T-helper 1 cell (primary cell): Measurements from ENCODE around the gene RPL27.

Source experiments
- DNase-seq, 5 donors: peaks; one replicate each; pipeline ENCODE4 v3.0.0-alpha.2; 2012 to 2020

The RPL27 gene

DNA sequence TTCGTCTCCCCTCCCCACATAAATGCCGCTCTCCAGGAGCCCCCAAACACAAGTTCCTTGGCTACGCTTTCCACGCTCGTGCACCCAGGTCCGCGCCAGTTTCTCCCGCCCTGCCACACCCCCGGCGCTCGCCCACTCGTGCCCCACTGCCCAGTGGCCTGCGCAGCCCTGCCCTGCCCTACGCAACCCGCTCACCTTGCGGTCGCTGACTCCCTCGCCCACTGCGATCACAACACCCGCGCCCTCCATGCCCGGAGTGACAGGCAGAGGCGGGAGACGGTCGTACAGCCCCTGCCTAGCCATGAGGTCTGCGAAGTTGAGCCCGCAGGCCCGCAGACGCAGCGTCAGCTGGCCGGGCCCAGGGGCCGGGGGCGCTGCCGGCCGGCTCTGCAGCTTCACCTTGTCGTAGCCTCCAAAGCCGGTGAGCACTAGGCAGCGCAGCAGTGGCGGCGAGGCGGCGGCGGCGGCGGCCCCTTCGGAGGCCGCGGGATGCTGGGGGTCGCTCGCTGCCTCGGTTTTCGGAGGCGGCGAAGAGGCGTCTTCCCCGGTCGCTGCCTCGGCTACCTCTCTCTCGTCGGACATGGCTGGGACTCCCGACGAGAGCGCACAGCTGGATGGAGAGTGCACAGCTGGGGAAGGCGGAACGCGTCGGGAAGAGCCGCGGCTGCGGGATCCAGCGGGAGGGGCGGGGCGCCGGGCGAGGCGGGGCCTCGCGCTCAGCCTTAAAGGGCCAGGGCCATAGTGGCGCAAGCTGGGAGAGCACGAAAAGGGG, 23.7 kb downstream of the RPL27 start, which contains the start of gene VAT1:
VAT1 (minus strand) TSS at position 645 of the 772 bp plus-strand sequence; CDS start at position 582, 63 bp downstream.
- peak; percentile 38 to 66 (median 59) for DNase-seq

DNA sequence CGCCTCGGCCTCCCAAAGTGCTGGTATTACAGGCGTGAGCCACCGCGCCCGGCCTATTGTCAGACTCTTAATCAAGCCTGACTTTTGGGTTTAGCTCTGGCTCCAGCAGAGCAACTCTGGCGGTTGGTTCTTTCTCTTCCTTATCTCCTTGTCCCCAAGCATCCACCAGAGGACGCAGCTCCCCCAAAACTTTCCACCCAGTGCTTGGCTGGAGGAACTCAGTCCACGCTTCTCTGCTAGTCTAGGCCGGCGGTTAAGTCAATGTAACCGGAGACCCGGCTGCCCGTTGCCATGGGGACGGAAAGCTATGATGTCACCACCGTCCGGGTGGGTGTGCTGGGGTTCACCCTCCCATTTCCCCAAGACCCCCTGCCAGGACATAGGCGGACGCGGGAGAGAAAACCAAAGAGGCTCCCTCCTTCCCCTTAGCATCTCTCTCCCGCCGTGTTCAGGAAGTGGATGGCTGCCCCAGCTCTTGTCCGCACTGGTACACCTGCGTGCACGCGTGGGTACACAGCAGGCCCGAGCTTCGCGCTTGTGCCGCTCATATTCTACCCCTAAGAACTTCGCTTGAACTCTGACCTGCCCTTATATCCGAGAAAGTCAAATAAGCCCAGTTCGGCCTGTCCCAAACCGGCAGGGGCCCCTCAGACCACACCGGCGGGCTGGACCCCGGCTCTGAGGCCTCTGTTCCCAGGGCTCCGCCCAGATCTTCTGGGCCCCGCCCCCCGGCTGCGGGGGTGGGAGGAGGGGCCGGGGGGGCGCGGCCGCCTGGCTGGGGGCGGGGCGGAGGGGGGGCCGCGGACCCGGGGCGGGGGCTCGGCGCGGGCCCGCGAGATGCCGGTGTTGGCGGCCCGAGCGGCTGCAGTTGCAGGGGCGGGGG, 26.4 kb downstream of the RPL27 start, which contains the start of gene RND2:
RND2 (plus strand) TSS at position 825 of the 883 bp plus-strand sequence. CDS start 117 bp downstream, outside the sequence.
- DNase-seq: peak; percentile 51 to 77 (median 73)

DNA sequence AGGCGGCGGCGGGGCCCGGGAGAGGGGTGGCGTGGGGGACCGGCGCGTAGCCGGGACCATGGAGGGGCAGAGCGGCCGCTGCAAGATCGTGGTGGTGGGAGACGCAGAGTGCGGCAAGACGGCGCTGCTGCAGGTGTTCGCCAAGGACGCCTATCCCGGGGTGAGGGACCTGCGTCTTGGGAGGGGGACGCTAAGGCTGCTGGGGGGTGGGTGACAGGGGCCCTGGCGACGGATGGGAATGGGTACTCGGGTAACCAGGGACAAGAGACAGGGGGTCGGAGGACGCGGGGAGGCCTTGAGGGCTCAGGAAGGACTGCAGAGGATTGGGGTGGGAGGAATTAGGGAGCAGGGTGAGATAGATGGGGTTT, 27.1 kb downstream of the RPL27 start:
- no peak for DNase-seq

DNA sequence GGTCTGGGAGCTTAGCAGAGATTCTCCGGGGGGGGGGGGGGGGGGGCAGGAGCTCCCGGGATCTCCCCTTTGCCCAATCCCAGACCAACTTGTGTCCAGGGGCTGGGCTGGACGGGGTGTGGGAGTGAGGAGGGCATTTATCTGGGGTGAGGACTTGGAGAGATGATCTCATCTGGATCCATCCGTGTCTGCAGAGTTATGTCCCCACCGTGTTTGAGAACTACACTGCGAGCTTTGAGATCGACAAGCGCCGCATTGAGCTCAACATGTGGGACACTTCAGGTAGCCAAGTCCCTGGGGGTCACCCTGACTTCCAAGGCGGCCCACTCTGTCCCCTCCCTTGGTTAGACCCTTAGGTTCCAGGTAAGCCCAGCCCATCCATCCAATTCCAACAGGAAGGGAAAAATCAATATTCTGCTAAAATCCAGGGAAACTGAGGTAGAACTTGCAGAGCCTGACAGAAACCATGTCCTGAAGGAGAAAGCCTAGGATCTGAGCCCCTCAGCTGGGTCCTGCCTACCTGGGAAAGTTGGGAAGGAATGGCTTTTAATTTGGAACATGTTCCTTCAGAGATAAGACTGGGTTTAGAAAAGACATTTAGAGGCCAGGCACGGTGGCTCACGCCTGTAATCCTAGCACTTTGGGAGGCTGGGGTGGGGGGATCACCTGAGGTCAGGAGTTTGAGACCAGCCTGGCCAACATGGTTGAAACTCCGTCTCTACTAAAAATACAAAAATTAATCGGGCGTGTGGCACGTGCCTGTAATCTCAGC, 27.7 kb downstream of the RPL27 start:
- no peak for DNase-seq

DNA sequence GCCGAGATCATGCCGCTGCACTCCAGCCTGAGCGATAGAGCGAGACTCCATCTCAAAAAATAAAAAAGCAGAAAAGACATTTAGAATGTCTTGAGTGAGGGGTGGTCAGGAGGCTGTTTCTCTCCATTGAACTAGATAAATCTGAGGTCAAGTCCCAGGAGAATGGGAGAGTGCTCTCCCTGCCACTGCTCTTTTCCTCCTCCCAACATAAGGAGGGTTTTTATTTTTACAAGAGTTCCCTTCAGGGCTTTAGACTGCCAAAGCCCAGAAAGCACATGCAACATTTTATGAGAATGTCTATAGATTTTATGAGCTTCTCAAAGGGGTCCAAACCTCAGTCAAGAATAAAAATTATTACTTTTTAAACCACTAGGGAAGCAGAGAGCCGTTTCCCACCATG, 28.4 kb downstream of the RPL27 start:
- no peak for DNase-seq

DNA sequence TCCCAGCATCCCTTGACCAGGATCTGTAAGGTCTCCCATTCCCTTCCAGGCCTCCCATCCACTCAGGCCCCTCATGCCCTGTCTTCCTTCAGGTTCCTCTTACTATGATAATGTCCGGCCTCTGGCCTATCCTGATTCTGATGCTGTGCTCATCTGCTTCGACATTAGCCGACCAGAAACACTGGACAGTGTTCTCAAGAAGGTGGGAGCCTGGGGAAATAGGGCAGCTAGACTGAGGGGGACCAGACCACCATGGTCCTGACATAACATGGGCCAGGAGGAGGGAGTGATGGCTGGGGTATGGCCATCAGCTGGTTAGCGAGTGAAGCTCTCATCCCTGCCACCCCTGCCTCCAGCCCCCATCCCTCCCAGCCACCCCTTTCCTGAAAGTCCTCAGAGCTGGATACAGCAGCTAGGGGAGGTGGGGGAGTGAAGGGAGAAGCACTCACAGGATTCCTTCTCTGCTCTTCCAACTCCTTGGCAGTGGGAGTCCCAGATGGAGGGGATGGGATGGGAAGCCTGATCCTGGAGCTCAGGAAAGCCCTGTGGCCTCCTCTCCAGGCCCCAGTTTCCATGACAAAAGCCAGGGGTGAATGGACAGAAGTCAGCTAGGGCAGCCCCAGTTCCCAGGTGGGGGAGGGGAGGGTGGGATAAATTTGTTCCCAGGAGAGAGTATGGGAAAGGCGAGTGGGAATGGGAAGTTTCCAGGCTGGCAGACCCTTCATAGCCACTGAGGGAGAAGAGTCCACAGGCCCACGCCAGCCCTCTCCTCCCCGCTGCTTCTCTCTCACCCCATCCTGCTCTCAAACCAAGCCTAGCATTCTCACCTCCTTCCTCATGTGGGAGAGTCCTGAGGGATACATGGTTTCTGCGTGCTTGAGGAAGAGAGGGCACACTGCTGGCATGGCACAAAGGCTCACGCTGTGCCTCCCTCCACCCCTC, 29.1 kb downstream of the RPL27 start:
- DNase-seq: no peak

DNA sequence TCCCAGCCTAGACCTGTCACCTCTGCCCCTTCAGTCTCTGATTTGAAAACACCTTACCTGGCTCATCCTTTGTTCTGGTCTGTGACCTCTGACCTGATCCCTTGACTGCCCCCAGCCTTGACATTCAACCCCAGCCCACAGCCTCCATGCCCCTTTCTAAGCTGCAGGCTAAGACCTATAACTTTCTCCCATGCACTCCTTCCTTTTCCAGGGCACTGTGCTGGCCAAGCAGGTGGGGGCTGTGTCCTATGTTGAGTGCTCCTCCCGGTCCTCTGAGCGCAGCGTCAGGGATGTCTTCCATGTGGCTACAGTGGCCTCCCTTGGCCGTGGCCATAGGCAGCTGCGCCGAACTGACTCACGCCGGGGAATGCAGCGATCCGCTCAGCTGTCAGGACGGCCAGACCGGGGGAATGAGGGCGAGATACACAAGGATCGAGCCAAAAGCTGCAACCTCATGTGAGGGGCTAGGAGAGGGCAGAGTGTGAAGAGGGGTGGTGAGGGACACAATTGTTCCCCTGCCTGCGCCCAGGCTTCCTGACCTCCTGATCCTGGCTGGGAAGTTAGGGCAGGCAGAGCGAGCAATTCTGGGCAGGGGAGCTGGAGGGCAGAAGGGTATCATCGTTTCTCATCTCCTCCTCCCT, 30.1 kb downstream of the RPL27 start:
- DNase-seq: no peak

DNA sequence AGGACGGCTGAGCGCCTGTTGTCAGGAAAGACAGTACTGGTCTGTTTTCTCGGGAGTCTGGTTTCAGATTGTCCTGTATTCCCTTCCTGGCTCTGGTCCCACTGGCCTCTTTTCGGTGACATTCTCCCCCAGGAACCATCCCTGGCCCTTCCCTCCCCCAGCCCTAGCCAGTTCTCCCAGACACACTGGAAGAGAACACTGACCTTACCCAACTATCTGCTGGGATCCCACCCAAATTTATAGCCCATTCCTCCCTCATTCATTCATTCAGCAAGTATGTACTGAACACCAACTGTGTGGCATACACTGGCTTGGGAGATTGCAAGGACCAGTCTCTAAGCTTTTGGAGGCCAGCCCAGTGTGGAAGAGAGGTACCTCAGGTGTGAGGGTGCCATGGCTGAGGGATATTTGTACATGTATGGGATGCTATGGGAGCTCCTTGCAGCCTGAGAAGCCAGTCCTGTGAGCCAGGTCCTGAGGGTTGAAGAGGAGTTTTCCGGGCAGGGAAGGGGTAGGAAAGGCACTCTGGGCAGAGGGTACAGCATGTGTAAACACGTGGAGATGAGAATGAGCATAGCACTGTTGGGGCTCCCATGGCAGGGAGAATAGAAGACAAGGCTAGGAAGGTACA, 32.0 kb downstream of the RPL27 start:
- DNase-seq: no peak

DNA sequence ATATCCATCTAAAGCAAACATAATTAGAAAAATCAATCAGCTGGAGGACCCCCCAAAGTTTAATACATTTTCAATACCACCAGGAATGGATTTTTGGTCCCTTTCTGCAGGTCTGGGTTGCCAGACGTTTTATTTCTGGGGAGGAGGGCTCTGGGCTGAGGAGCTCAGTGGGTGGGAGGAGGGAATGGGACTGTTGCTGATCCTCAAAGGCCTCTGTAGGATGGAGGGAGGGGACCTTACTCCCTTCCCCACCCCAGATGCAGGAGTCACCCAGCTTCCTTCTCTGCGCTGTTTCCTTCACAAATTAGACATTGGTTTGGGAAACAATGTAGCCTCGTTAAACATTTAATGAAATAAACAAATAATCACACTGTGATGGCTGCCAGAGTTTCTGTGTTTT, 33.4 kb downstream of the RPL27 start:
- no peak for DNase-seq

DNA sequence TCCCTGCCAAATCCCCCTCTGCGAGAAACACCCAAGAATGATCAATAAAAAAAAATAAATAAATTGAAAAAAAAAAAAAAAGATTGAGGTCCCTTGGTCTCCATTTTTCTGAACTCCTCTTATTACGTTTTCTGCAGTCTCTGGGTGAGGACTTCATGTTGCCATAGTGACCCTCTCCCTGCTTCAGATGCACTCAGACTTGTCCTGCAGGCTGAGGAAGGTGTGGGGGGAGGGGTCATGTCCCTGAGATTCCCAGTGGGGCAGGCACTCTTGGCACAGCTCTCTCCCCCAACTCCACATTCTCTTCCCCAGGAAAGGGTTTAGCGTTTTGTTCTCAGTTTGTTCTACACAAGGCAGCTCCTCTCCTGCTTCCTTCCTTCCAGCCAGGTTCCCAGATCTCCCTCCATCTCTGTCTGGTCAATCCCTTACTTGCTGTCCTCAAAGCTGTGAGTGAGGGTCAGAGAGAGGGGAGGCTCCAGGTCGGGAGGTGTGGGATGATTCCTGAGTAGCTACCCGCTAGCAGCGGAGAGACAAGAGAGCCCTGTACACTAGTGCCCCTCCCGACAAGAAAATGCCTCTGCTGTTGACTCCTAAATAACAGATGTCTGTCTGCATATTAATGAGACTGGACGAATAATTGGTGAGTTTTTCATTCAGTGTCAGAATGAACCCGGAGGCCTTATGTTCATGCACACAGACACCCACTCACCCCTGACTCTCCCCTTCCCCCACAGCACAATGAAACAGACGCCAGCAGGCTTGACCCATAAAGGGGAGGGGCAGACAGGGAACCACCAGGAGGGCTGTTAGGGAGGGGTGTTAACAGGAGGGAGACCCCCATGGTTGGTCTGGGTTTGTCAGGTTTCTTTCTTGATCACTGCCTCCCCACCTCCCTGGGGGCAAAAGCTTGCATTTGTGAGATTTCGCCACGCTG, 36.0 kb downstream of the RPL27 start:
- DNase-seq: no peak

DNA sequence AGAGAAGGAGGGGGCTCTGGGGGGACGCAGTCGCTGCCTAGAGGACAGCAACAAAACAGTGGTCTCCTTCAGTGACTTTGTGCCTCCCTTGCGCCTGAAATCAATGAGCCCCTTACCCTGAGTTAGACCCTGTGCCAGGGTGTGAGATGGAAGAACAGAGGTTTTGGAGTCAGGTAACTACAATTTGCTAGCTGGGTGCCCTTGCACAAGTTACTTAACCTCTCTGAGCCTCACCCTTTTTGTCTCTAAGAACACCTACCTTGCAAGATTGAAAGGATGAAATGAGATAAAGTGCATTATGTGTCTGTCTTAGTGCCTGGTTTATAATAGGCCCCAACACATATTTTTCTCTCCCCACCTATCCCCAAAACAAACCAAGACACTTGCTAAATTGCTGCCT, 36.7 kb downstream of the RPL27 start:
- DNase-seq: no peak

DNA sequence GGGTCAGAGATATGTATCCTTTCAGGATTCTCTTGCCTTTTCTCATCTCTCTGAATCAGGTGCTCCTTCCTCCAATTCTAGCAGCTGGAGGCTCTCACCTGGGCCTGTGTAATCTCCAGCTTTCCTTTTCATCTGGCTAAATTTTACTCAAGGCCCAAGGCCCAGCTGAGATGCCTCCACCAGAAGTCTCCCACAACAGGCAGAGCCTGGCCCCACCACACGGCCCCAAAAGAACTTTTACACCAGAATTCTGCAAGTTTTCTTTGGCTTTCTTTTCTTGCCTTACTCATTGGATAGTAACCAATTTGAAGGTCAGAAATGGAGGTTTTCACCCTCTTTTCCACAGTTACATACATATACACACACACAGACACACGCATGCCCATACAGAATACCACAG, 41.4 kb downstream of the RPL27 start:
- no peak for DNase-seq

DNA sequence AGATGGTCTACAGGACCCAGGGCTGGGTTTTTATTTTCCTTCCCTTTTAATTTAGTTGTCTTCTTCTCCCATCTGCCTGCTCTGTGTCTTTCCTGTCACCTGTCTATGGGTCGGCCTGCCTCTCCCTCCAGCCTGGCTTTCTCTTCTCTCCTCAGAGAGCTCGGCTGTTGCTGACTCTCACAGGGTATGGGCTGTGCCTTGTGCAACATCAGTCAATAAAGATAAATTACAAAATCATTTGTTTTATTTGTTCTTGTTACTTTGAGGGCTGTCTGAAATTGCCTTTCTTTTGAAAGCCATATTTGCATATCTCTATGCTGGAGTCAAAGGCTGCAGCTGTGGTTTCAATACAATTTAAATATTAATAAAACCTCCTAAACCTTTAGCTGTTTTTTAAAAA, 42.4 kb downstream of the RPL27 start:
- no peak for DNase-seq

DNA sequence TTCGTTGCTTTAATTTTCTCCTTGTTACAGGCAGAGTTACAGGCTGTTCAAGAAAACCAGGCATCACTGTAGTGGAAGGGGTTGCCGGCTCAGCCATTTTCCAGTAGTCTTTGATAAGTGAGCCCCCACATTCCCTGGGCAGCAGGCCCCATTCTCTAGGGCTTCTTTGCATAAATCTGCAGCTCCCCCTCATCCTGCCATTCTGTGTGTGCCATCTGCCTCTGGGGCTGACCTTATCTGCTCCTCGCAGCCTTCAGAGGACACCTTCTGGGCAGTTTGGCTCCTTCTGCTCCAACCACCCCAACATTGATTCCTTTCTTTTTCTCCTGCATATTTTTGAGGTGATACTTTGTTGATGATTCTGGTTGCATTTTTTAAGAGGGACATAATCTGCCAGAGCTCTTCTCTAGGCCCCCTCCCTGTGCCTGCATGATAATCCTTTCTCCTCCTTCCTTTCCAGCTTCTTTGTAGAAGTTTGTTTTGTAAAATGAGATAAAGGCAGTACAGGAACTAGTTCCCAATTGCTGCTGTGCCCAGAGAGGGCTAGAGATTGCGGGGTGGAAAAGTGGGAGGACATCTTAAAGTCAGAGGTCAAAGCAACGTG, 43.9 kb downstream of the RPL27 start:
- no peak for DNase-seq

DNA sequence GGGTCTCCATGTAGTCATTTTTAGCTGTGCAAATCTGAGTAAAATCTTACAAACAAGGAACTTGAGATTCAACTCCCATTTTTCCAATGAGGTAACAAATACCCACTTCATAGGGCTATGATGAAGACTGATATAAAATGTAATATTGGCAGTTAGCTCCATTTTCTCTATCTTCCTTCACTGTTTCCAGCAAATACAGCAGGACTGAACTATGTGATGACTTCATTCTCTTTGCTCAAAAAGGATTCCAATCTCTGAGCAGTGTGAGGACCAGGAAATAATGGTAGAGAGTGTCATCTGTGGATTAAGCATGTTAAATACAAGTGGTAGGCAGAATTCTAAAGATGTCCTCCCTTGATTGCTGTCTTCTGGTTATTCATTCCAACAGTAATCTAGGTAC, 45.1 kb downstream of the RPL27 start:
- no peak for DNase-seq

DNA sequence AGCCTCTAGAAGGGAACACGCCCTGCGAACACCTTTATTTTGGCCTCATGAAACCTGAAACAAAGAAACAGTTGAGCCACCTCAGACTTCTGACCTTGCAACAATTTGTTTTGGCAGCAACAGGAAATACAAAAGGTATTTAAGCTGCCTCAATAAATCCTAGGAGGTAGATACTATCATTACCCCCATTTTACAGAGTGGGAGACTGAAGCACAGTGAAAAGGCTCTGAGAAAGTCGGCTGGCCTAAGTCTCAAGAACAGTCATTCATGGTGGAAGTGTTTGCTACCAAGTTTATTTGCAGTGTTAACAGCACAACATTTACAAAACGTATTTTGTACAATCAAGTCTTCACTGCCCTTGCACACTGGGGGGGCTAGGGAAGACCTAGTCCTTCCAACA, 45.8 kb downstream of the RPL27 start:
- no peak for DNase-seq

DNA sequence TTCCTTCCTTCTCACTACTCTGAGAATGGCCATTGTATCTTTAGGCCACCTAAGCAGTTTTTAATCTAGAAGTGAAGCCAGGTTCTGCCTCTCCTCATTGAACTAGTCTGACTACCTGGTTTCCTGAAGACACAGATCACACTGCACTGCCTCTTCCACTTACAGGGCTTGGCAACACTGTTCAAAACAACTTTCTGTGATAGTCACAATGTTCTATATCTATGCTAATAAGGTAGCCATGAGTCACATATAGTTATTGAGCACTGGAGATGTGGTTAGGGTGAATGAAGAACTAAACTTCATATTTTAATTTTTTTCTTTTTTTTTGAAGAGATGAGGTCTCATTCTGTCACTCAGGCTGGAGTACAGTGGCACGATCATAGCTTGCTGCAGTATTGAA, 53.8 kb downstream of the RPL27 start:
- DNase-seq: no peak
